ENCODE measurements around the gene HRAS.

- TF ChIP-seq CTCF (IDR thresholded peaks at IDR 0.05; ENCODE audit: low read depth, low read length, missing input control) (no peak), MAX (IDR thresholded peaks at IDR 0.05) (no peak), TAF1 (conservative IDR thresholded peaks at IDR 0.05) (no peak)
Observed at GRCh38 chr11:545171-545570, 9.8 kb upstream of the HRAS start.

Data from liver (tissue), 3 donors.